Spinal cord (tissue), 10 donors: Measurements from ENCODE around the gene TM9SF4. TPM values are rescaled to one million over a fixed set of nuclear protein-coding genes. Genes with fewer than 3 reads are reported as not detected.

Experiments used
- DNase-seq, 6 donors: peaks; one replicate each; pipeline versions ENCODE4 v3.0.0 to v3.0.0-alpha.2; 2013 to 2015; ENCODE audit warnings: low spot score in 6 of 6, low read depth in 4 of 6
- H3K27ac ChIP-seq: one replicate; pipeline ENCODE4 v1.5.1; 2013; ENCODE audit warnings: low read depth, low read length, control low read depth
- H3K27me3 ChIP-seq: one replicate; pipeline ENCODE4 v1.6.1; 2013; ENCODE audit warnings: low read length; ENCODE audit not compliant: control insufficient read depth, insufficient read depth
- H3K36me3 ChIP-seq: one replicate; pipeline ENCODE4 v1.6.1; 2013; ENCODE audit warnings: low read length; ENCODE audit not compliant: control insufficient read depth, insufficient read depth
- H3K4me1 ChIP-seq: one replicate; pipeline ENCODE4 v1.6.1; 2013; ENCODE audit warnings: low read length; ENCODE audit not compliant: control insufficient read depth, insufficient read depth
- H3K4me3 ChIP-seq: one replicate; pipeline ENCODE4 v1.5.1; 2013; ENCODE audit warnings: low read depth, low read length, control low read depth
- H3K9me3 ChIP-seq: one replicate; pipeline ENCODE4 v1.6.1; 2013; ENCODE audit warnings: low read length; ENCODE audit not compliant: control insufficient read depth, insufficient read depth
- WGBS: methylation state at CpG from one replicate; pipeline ENCODE4 v1.1.5; 2013; ENCODE audit warnings: missing lambda C conversion rate; ENCODE audit not compliant: insufficient coverage; 5-methylcytosine and 5-hydroxymethylcytosine counted together
- long read RNA-seq, 4 donors: transcript quantifications; one replicate each; lab custom pipeline, GENCODE V29; 2026
- polyA plus RNA-seq, 2 donors: library from polyadenylated mRNA; unstranded; fragments of 120-200 nt; gene quantifications; one replicate each; pipeline ENCODE4 v1.2.1, GENCODE V29; 2013; ENCODE audit not compliant: insufficient read length in 2 of 2
- total RNA-seq, 2 donors: library from RNA; depleted of rRNA in 1 of 2; stranded (reverse); fragments of 120-200 nt in 1 of 2; fragments of >200 nt in 1 of 2; gene quantifications; one replicate each; pipeline versions ENCODE4 v1.2.3 to v1.2.4, GENCODE V29; 2013 to 2014
- donor health status: healthy.

The TM9SF4 gene
- total RNA-seq (10 to 100 TPM; 33.2 to 40.1 TPM), polyA plus RNA-seq (10 to 100 TPM; 58.1 to 65.9 TPM)
- long read RNA-seq, donor 1, partial matches to known transcripts = 0 of 7 reads
- long read RNA-seq, donor 1, other reads (novel, unspliced or antisense) = 0 of 7 reads
- long read RNA-seq, donor 2, partial matches to known transcripts = 0 of 3 reads
- long read RNA-seq, donor 2, other reads (novel, unspliced or antisense) = 0 of 3 reads
- long read RNA-seq, donor 3, partial matches to known transcripts = 0 of 2 reads
- long read RNA-seq, donor 3, other reads (novel, unspliced or antisense) = 0 of 2 reads
- long read RNA-seq, donor 4, partial matches to known transcripts = 37 of 40 reads
- long read RNA-seq, donor 4, other reads (novel, unspliced or antisense) = 0 of 40 reads

GRCh38 chr20:32109392-32110172, at the start of gene TM9SF4:
Gene TM9SF4, plus strand, starts transcription at chr20:32109714. Its CDS starts 27 bp downstream, at chr20:32109741.
- no peaks in the 10 kb centered on the region for H3K27me3 ChIP-seq
- DNase-seq = peak; percentile 94 to 99 (median 97)
- H3K9me3 ChIP-seq = no peaks in the 10 kb centered on the region
- H3K27ac ChIP-seq = peak within 1 kb of the TSS; percentile 96
- H3K4me1 ChIP-seq = peaks cover 14% of the 10 kb centered on the region
- H3K36me3 ChIP-seq = peaks cover 3% of the 10 kb centered on the region
- 0% methylated on average over 37 of the region's 38 CpGs for WGBS
- H3K4me3 ChIP-seq = peak within 1 kb of the TSS; percentile 96

GRCh38 chr20:32062776-32063170, 46.7 kb upstream of the TM9SF4 start:
- 60% methylated on average over 2 of the region's 4 CpGs for WGBS
- peak in 1 of 6 donors; percentile 26 for DNase-seq
- H3K27ac ChIP-seq = no peak overlapping the region

GRCh38 chr20:32063695-32064094, 45.8 kb upstream of the TM9SF4 start:
- Histone ChIP-seq H3K27ac (no peak overlapping the region), H3K27me3 (peaks cover 5% of the 10 kb centered on the region), H3K4me1 (no peaks in the 10 kb centered on the region), H3K36me3 (no peaks in the 10 kb centered on the region), H3K9me3 (no peaks in the 10 kb centered on the region), H3K4me3 (no peak overlapping the region)
- DNase-seq = no peak
- WGBS = 69% methylated on average over 1 of the region's 4 CpGs

More at GRCh38 chr20:32062776-32063170, 46.7 kb upstream of the TM9SF4 start:
- no peaks in the 10 kb centered on the region for H3K9me3 ChIP-seq
- H3K4me3 ChIP-seq = no peak overlapping the region
- no peaks in the 10 kb centered on the region for H3K36me3 ChIP-seq
- H3K27me3 ChIP-seq = peaks cover 8% of the 10 kb centered on the region
- no peaks in the 10 kb centered on the region for H3K4me1 ChIP-seq

- WGBS = 82% methylated on average over 7 of the region's 7 CpGs
- H3K36me3 ChIP-seq = no peaks in the 10 kb centered on the region
- H3K27ac ChIP-seq = no peak overlapping the region
Measured at GRCh38 chr20:32064667-32065066, 44.8 kb upstream of the TM9SF4 start.

GRCh38 chr20:32067234-32067821, 42.2 kb upstream of the TM9SF4 start:
- 43% methylated on average over 2 of the region's 6 CpGs for WGBS

More at GRCh38 chr20:32064667-32065066, 44.8 kb upstream of the TM9SF4 start:
- Histone ChIP-seq H3K4me1 (no peaks in the 10 kb centered on the region), H3K9me3 (no peaks in the 10 kb centered on the region), H3K27me3 (peaks cover 2% of the 10 kb centered on the region), H3K4me3 (no peak overlapping the region)
- no peak for DNase-seq

GRCh38 chr20:32068174-32068573, 41.3 kb upstream of the TM9SF4 start:
- no peaks in the 10 kb centered on the region for H3K36me3 ChIP-seq
- no peak overlapping the region for H3K27ac ChIP-seq
- no peak for DNase-seq
- no peak overlapping the region for H3K4me3 ChIP-seq
- no peaks in the 10 kb centered on the region for H3K9me3 ChIP-seq
- no peaks in the 10 kb centered on the region for H3K27me3 ChIP-seq
- H3K4me1 ChIP-seq = no peaks in the 10 kb centered on the region
- no CpG with 5 or more reads among the region's 2 CpGs for WGBS

More at GRCh38 chr20:32067234-32067821, 42.2 kb upstream of the TM9SF4 start:
- H3K4me1 ChIP-seq = no peaks in the 10 kb centered on the region
- no peak overlapping the region for H3K27ac ChIP-seq
- DNase-seq = peak in 2 of 6 donors; percentile 22 to 89
- H3K27me3 ChIP-seq = peaks cover 2% of the 10 kb centered on the region
- no peak overlapping the region for H3K4me3 ChIP-seq
- H3K36me3 ChIP-seq = no peaks in the 10 kb centered on the region
- no peaks in the 10 kb centered on the region for H3K9me3 ChIP-seq

GRCh38 chr20:32069711-32070110, 39.8 kb upstream of the TM9SF4 start:
- no peaks in the 10 kb centered on the region for H3K27me3 ChIP-seq
- H3K4me3 ChIP-seq = no peak overlapping the region
- H3K27ac ChIP-seq = no peak overlapping the region
- H3K9me3 ChIP-seq = no peaks in the 10 kb centered on the region
- DNase-seq = no peak
- H3K4me1 ChIP-seq = no peaks in the 10 kb centered on the region
- no peaks in the 10 kb centered on the region for H3K36me3 ChIP-seq

GRCh38 chr20:32070282-32070681, 39.2 kb upstream of the TM9SF4 start:
- H3K27ac ChIP-seq = no peak overlapping the region
- no peak for DNase-seq
- no peaks in the 10 kb centered on the region for H3K4me1 ChIP-seq
- H3K36me3 ChIP-seq = no peaks in the 10 kb centered on the region
- 0% methylated on average over 1 of the region's 1 CpG for WGBS
- no peak overlapping the region for H3K4me3 ChIP-seq
- no peaks in the 10 kb centered on the region for H3K9me3 ChIP-seq
- H3K27me3 ChIP-seq = no peaks in the 10 kb centered on the region

- WGBS = 21% methylated on average over 2 of the region's 4 CpGs
- DNase-seq = no peak
- Histone ChIP-seq H3K36me3 (no peaks in the 10 kb centered on the region), H3K4me1 (no peaks in the 10 kb centered on the region), H3K27me3 (no peaks in the 10 kb centered on the region), H3K27ac (no peak overlapping the region), H3K9me3 (no peaks in the 10 kb centered on the region), H3K4me3 (no peak overlapping the region)
Measured at GRCh38 chr20:32070690-32071213, 38.8 kb upstream of the TM9SF4 start.
